Measurements from ENCODE around the gene MORF4L1. TPM values are rescaled to one million over a fixed set of nuclear protein-coding genes. Genes with fewer than 3 reads are reported as not detected.
"Not testable (repeated sequence)": the region's sequence is repeated elsewhere in the genome, so short reads cannot be mapped to it uniquely, and the experiment has no call there.

Gene MORF4L1
- total and polyA plus RNA-seq, 8 donors: 78.8 to 545 (median 267) TPM

DNA sequence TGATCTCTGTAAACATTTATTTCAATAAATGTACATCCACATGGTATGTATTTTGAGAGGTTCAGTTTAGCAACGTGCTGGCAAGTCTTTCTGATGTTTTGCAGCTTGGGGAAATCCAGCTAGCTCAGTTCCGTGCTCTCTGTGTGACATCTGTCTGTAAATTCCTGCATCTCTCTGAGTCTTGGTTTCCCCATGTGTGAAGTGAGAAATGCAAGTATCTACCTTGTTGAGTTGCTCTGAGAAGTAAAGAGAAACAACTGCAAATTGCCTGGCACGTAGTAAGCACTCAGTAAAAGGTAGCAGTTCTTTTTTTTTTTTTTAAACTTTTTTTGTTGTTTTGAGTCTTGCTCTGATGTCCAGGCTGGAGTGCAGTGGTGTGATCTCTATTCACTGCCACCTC is 30.2 kb upstream of the MORF4L1 start:
- 59 to 78% (median 68%) methylated on average over 3 of the region's 3 CpGs for WGBS, 5 donors
- Histone ChIP-seq H3K36me3 (no peaks in the 10 kb centered on the region), H3K9me3 (no peaks in the 10 kb centered on the region), H3K27me3 (no peaks in the 10 kb centered on the region), H3K27ac (no peak overlapping the region), H3K4me3 (no peak overlapping the region), H3K4me1 (peaks cover 0 to 13% (median 3%) of the 10 kb centered on the region in 4 donors)
- intact Hi-C loops (cut with DNase I; ENCODE audit: low total_unique reads): no loop called here
- no peak for DNase-seq
- TF ChIP-seq POLR2A (IDR thresholded peaks at IDR 0.05): no peak
- TF ChIP-seq POLR2AphosphoS5 (IDR thresholded peaks at IDR 0.05): no peak
- no peak for TF ChIP-seq EP300 (IDR thresholded peaks at IDR 0.05)
- TF ChIP-seq, protein P1, sequence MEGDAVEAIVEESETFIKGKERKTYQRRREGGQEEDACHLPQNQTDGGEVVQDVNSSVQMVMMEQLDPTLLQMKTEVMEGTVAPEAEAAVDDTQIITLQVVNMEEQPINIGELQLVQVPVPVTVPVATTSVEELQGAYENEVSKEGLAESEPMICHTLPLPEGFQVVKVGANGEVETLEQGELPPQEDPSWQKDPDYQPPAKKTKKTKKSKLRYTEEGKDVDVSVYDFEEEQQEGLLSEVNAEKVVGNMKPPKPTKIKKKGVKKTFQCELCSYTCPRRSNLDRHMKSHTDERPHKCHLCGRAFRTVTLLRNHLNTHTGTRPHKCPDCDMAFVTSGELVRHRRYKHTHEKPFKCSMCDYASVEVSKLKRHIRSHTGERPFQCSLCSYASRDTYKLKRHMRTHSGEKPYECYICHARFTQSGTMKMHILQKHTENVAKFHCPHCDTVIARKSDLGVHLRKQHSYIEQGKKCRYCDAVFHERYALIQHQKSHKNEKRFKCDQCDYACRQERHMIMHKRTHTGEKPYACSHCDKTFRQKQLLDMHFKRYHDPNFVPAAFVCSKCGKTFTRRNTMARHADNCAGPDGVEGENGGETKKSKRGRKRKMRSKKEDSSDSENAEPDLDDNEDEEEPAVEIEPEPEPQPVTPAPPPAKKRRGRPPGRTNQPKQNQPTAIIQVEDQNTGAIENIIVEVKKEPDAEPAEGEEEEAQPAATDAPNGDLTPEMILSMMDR (IDR thresholded peaks at IDR 0.05): no peak

DNA sequence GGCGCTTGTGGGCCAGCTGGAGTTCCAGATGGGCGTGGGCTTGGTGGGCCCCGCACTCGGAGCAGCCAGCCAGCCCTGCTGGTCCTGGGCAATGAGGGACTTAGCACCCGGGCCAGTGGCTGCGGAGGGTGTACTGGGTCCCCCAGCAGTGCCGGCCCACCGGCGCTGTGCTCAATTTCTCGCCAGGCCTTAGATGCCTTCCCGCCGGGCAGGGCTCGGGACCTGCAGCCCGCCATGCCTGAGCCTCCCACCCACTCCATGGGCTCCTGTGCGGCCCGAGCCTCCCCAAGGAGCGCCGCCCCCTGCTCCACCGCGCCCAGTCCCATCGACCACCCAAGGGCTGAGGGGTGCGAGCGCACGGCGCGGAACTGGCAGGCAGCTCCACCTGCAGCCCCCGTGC is 25.8 kb upstream of the MORF4L1 start:
- 94 to 100% (median 99%) methylated on average over 1 to 27 of the region's 27 CpGs for WGBS, 5 donors
- intact Hi-C loops (cut with DNase I; ENCODE audit: low total_unique reads); H3K36me3 ChIP-seq: not testable (repeated sequence)

DNA sequence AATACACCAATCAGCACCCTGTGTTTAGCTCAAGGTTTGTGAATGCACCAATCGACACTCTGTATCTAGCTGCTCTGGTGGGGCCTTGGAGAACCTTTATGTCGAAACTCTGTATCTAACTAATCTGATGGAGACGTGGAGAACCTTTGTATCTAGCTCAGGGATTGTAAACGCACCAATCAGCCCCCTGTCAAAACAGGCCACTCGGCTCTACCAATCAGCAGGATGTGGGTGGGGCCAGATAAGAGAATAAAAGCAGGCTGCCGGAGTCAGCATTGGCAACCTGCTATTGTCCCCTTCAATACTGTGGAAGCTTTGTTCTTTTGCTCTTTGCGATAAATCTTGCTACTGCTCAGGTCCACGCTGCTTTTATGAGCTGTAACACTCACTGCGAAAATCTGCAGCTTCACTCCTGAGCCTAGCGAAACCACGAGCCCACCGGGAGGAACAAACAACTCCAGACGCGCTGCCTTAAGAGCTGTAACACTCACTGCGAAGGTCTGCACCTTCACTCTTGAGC is 25.2 kb upstream of the MORF4L1 start:
- 54 to 68% (median 67%) methylated on average over 14 to 15 of the region's 15 CpGs for WGBS, 5 donors
- intact Hi-C loops (cut with DNase I; ENCODE audit: low total_unique reads); H3K27ac ChIP-seq; H3K27me3 ChIP-seq; H3K36me3 ChIP-seq; H3K9me3 ChIP-seq; DNase-seq; H3K4me3 ChIP-seq: not testable (repeated sequence)
- peaks cover 0 to 10% (median 0%) of the 10 kb centered on the region in 4 donors for H3K4me1 ChIP-seq

More for the DNA sequence above, 25.8 kb upstream of the MORF4L1 start:
- not testable (repeated sequence) for H3K27me3 ChIP-seq, H3K9me3 ChIP-seq, H3K4me3 ChIP-seq, DNase-seq, H3K27ac ChIP-seq
- H3K4me1 ChIP-seq: peaks cover 0 to 10% (median 0%) of the 10 kb centered on the region in 4 donors

DNA sequence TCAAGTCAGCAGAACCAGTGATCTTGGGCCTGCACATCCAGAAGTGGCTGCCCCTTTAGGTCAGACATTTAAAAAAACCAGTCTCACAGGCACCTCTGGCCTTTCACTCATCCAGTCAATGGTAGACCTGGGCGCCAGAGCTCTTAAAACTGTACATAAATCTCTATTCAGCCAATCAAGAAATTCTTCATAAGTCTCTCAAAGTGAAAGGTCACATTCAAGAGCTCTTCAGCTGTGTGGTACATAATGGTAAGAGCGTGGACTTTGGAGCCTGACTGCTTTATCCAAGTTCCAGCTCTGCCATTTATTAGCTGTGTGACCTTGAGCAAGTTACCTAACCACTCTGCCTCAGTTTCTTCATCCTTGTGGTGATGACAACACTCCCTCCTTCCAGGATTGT is 22.3 kb upstream of the MORF4L1 start:
- Histone ChIP-seq H3K4me3 (no peak overlapping the region), H3K36me3 (no peaks in the 10 kb centered on the region), H3K9me3 (no peaks in the 10 kb centered on the region), H3K4me1 (peaks cover 0 to 10% (median 0%) of the 10 kb centered on the region in 4 donors), H3K27me3 (no peaks in the 10 kb centered on the region), H3K27ac (no peak overlapping the region)
- intact Hi-C loops (cut with DNase I; ENCODE audit: low total_unique reads): no loop called here
- TF ChIP-seq, protein P1 (IDR thresholded peaks at IDR 0.05): no peak
- TF ChIP-seq EP300 (IDR thresholded peaks at IDR 0.05): no peak
- TF ChIP-seq POLR2AphosphoS5 (IDR thresholded peaks at IDR 0.05): no peak
- TF ChIP-seq POLR2A (IDR thresholded peaks at IDR 0.05): no peak
- WGBS, 5 donors: 79 to 92% (median 86%) methylated on average over 2 of the region's 2 CpGs
- DNase-seq: peak in 1 of 2 donors; percentile 23

GRCh38 chr15:78850941-78851755 is 21.5 kb upstream of the MORF4L1 start:
- intact Hi-C loops (cut with DNase I; ENCODE audit: low total_unique reads): no loop called here

More at GRCh38 chr15:78850941-78851755, 21.5 kb upstream of the MORF4L1 start:
- H3K9me3 ChIP-seq: no peaks in the 10 kb centered on the region
- peaks cover 0 to 10% (median 0%) of the 10 kb centered on the region in 4 donors for H3K4me1 ChIP-seq
- 31 to 37% (median 36%) methylated on average over 6 of the region's 6 CpGs for WGBS, 5 donors
- TF ChIP-seq POLR2AphosphoS5 (IDR thresholded peaks at IDR 0.05) (no peak), POLR2A (IDR thresholded peaks at IDR 0.05) (no peak), EP300 (IDR thresholded peaks at IDR 0.05) (no peak)
- TF ChIP-seq, protein P1 (IDR thresholded peaks at IDR 0.05): no peak
- H3K27ac ChIP-seq: no peak overlapping the region
- DNase-seq: peak in 1 of 2 donors; percentile 33
- H3K36me3 ChIP-seq: no peaks in the 10 kb centered on the region
- no peak overlapping the region for H3K4me3 ChIP-seq
- H3K27me3 ChIP-seq: no peaks in the 10 kb centered on the region

All from stomach (tissue), 9 donors.